HG02852 (cell line): ENCODE data around the gene HDAC4.

Experiments
- ATAC-seq: cut with Tn5 transposase; IDR thresholded peaks from one replicate; pipeline ENCODE4 v1.9.1; 2021; ENCODE audit warnings: mild to moderate bottlenecking, moderate library complexity; ENCODE audit not compliant: unreplicated experiment

HDAC4 gene

DNA sequence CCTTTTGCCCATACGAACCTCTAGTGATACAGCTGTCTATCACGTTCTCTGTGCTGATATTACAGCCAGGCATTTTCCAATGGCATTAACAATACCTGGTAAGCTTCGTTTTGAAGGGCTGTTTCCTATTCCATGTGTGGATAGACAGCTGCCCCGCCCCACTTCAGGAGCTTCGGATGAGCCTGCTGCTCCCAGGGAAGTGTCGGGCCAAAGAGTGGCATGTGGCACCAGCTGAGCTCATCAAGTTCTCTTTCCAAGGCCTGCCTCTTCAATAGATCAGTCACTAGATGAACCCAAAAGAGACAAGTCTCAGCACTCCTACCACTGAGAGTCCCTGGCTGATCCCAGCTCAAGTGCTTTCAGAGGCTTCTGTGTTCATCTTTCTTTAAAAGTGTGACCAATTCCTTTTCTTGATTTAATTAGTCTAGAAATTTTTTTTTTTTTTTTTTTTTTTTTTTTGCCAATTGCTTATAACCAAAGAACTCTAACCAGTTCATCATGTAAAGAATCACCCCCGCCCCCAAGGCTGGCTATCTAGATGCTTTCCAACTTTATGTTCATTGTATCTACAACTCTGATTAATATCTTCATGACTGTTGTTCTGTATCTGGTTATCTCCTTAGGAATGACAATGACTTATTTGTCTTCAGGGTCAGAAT lies 46.6 kb downstream of the HDAC4 start:
- no peak for ATAC-seq

DNA sequence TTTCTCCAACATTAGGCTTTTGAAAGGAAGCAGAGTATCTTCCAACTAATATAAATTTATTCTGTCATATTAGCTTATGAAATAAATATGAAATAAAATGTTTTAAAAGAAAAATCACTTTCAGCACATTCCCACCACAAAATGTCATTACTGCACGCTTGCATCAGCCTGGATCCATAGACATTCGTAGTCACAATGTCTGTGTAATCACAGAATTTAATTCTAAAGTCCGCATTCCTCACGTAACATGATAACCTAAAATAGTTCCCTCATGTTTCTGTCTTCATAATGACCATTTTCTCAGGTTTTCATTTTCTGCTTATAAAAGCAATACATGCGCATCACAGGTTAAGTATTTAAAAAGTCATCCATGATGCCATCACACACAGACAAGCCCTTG lies 47.1 kb downstream of the HDAC4 start:
- no peak for ATAC-seq

DNA sequence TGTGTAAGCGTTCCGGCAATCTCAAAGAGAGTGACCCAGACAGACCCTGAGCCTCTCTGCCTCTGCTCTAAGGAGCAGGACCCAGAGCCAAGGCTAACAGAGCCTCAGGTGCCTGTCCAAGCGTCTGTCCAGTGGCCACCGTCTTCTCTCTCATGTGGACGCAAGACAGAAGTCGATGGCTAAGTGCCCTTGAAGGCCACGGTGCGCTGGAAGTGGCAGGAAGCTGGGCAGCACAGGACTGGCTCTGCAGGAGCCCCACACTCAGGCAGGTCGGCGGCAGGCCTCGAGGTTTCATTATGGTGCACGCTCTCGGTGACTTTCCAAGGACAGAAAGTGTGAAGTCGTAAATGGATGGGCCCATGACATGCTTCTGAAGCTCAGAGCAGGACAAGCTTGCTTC lies 49.1 kb downstream of the HDAC4 start:
- ATAC-seq = no peak

DNA sequence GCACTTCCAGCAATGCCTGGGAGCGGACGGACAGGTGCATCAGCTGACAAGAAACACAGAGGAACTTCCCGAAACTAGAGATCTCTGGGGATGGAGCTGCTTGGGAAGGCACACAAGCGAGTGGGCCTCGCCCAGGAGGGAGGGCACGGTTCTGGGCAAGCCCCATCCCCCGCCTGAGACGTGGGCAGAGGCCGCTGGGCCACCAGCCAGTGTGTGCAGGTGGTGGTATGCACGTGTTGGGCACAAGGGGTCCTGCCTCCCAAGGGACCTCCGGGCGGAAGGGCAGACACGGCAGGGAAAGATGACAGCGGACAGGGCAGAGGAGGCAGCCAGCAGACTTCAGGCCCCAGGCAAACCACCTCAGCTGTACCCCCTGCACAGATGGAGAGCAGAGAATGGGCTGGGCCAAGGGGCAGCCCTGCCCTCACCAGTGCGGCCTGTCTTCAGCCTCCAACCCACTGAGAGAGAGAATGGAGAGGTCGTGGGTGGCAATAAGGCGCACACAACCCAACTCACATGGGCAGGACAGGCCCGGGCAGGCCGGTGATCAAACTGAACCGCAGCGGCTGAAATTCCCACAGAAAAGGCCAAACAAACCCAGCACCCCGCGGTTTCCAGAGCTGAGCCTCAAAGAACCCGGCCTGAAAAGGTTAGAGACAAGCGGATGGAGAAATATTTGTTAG lies 51.2 kb downstream of the HDAC4 start:
- no peak for ATAC-seq

DNA sequence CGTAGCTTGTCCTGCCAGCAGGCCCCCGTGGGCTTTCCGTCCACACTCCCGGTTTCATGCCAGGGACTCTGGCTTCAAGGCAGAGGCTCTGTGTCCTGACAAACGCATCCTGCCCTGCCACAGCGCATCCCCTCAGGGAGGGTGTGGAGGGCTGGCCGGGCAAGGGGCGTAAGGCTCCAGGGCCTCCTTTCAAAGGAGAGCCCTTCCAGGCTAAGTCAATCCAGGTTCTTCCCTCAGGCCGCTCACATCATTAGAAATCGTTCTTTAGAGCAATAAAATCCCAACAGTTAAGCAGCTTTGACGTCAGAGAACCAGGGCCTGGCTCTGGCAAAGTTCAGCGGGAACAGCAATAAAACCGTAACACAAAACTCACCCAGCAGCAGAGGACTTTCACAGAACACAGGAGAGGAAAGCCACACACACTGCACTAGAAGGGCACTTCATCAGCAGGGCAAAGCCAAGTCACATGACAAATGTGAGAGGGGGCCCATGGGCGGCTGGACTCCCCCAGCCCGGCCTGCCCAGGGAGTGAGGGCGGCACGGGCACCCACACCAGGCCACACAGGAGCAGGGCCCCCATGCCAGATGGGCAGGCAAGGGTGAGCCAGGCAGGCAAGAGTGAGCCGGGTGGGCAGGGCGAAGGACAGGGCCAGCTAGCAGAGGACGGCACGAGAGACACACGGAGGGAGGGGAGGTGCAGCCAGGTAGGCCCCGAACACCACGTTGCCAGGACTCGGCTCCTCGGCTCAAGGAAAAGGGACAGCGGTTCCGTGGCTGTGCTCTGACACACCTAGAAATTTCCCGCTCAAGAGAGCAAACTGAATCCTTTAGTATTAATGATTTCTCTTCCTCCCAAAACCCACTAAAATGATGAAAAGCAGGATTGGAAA lies 52.0 kb downstream of the HDAC4 start:
- no peak for ATAC-seq

DNA sequence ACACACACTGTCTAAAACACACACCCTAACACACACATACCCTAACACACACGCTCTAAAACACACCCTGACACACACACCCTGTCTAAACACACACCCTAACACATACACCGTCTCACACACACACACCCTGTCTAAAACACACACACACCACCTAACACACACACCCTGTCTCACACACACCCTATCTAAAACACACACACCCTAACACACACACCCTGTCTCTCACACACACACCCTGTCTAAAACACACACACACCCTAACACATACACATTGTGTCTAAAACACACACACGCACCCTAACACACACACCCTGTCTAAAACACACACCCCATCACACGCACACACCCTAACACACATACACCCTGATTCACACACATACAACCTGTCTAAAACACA lies 54.1 kb downstream of the HDAC4 start:
- no peak for ATAC-seq

DNA sequence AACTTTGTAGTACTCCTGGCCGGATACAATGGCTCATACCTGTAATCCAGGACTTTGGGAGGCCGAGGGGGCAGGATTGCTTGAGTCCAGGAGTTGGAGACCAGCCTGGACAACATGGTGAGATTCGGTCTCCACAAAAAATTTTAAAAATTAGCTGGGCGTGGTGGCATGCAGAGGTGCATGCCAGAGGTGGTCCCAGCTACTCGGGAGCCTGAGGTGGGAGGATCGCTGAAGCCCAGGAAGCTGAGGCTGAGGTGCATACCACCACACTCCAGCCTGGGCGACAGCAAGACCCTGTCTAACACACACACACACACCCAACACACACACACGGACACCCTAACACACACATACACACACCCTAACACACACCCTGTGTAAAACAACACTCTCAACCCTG lies 55.6 kb downstream of the HDAC4 start:
- ATAC-seq = no peak

DNA sequence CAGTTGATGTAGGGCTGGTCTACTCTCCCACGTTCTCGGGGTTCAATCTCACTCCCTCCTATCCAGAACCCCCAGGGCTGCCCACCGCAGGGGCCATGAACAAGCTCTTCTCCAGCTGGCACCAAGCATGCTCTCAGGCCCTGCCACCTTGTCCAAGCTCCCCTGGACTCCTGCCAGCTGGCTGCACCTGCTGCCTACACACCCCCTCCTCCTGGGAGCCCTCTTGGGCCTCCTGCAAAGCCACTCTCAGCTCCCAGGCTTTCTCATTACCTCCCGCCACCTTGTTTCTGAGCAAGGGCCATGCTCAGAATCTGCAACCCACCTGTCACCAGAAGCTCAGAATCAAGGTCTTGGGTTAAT lies 56.0 kb downstream of the HDAC4 start:
- no peak for ATAC-seq

DNA sequence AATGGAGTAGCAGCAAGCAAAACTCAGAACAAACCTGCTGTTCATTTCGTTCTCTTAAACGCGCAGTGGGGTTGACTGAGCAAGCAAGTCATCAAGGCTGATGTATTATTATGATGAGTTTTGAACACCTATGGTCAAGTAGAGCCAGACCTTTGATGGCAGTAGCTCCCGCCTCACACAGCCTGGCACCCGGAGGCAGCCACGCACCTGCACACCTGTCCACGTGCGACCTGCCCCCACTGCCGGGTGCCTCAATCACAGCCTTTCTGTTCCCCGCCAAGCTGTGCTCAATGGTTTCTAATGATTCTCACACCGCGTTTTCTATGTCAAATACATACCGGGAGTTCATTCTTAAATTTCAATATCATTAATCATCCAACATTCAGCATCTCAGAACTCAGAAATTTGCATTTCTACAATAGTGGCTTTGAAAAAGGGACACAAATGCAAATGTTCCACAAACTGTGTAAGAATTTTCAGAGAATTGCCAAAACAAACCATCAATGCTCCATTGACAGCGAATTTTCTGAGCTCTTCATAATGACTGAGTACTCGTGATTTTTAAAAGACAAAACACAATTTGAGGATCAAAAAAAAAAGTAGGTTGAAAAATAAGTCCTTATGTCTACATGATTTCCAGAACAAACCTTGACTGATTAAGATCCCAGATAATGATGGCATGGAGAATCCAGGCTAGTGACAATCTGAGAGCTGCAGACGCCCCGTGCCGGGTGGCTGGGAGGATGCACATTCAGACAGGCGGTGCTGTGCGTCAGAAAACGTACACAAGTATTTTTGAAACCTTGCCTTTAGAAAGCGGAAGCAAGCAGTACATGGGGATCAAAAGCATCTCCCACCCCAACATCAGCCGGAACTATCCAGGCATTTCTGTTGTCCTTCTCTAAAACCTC lies 56.6 kb downstream of the HDAC4 start:
- ATAC-seq = no peak

DNA sequence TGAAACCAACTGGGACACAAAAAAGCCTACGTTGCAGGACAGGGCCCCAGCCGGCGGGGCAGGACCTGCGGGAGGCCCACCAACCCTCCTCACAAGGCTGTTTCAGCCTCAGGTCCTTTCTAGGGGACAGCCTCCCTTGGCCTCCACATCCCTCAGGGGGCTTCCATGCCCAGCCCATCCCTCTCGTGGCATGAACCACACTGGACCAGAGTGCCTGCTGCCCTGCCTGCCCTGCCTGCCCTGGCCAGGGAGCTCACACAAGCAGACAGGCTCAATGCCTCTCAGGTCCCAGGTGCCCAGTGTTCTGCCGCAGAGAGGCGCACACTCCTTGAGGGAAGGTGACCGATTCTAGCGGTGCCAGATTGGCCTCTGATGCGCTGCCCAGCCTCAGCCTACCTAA lies 57.4 kb downstream of the HDAC4 start:
- ATAC-seq = no peak

DNA sequence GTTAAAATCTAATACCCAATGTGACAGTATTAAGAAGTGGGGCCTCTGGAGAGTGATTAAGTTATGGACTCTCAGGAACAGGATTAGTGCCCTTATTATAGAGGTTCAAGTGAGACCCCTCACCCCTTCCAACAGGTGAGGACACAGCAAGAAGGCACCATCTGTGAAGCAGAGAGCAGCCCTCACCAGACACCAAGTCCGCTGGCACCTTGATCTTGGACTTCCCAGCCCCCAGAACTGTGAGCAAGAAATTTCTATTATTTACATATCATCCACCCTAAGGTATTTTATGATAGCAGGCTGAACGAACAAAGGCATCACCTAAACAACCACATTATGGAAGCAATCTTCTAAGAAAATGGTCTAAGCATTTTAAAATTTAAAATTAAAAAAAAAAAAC lies 59.0 kb downstream of the HDAC4 start:
- ATAC-seq = no peak

DNA sequence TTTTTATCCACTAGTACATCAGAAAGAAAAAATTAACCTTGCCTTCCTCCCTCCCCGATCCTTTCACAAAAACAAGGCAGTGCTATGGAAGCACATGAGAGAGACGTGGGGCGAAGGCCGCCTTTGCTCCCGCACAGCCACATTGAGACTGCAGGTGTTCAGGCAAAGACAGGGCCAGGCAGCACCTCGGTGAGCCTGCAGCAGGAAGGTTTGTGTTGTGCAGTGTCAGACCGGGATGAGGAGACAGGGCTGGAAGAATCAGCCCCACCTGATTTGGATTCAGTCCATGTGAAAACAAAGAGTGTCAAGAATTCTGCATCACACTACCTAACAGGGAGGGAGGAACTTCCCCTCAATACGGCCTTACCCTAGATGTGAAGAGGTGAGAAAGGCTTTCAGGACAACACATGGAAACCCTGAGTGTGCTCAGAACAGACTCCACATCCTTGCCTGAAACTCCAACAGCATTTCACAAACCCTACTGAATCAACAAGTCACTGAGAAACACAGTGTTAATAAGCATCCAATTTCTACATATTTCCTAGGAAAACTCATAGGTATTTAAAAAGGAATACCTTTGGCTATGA lies 59.6 kb downstream of the HDAC4 start:
- ATAC-seq = no peak

DNA sequence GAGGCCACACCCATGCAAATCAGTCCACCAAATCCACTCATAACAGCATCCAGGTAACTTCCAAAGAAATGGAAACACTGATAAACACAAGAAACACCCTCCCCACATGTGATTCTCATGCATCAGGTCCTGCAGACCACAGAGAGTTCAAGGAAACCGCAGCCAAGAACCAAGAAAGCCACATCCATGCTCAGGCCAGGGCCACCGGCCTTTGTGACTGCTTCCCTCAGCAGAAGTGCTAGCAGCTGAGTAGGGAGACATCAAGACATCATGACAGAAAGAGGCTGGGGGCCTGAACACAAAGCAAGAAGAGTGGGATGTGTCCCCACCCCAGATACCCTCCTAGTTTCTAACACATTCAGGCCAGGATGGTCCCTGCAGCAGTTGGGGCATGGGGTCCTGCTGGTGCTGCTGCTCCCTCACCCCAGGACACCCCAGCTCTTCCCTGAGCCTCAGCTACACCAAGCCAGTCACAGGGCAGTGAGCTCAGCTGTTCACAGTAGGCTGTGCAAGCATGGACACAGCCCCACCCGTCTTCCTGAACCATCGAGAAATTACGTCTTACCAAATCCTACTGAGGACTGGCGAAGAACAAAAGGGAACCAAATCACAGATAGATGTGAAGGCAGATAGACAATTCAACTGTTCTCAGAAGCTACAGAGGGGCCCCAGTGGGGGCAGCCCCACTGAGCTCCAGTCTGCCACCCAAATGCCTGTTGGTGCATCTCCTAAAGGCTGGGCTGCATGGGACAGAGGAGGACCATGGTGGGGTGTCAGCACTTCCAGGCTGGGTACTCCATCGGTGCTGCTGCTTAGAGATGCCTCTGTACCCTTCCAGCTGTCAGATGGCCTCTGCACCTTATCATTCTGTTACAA lies 60.9 kb downstream of the HDAC4 start:
- ATAC-seq = peak; percentile 67

DNA sequence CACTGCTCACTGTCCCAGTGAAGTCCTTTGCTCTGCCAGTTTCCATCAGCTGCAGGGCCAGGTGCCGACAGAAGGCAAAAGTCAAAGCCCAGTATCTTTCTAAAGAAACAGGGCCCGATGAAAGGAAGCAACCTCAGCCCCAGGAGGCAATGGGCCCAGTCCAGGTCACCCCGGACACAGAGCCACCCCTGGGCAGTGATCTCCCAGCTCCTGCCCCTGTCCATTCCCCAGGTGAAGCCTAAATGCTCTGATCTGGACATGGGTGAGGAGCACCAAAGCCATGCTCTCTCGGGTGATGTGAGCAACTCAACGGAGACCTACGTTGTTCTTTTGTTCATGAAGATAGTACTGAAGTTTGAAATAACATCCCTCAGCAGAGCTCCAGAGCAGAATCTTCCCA lies 61.6 kb downstream of the HDAC4 start:
- no peak for ATAC-seq

DNA sequence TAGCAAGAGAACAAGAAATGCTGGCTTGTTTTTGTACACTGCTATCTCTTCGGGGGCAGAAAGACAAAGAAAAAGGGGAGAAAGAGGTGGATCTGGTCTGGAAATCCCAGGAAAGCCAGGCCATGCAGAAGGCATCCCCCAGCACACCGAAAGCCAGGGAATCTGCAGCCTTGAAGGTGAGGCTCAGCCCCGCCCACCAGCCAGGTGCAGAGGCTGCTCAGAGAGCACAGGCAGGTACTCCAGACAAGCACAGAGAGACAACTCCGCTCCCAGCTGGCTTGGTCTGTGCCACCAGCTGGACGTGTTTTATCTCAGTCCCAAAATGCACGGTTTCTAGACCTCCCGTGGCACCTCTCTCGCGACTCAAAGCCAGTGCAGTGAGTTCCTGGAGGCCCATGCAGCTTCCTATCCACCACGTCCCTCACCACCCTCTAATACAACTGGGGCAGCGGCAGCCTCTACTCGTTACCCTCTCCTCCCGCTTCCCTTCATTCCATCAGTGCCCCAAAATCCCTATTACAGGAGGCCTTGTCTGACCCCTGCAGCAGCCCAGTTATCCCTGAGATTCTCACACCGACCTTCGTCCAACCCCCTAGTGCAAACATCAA lies 62.8 kb downstream of the HDAC4 start:
- ATAC-seq = no peak

DNA sequence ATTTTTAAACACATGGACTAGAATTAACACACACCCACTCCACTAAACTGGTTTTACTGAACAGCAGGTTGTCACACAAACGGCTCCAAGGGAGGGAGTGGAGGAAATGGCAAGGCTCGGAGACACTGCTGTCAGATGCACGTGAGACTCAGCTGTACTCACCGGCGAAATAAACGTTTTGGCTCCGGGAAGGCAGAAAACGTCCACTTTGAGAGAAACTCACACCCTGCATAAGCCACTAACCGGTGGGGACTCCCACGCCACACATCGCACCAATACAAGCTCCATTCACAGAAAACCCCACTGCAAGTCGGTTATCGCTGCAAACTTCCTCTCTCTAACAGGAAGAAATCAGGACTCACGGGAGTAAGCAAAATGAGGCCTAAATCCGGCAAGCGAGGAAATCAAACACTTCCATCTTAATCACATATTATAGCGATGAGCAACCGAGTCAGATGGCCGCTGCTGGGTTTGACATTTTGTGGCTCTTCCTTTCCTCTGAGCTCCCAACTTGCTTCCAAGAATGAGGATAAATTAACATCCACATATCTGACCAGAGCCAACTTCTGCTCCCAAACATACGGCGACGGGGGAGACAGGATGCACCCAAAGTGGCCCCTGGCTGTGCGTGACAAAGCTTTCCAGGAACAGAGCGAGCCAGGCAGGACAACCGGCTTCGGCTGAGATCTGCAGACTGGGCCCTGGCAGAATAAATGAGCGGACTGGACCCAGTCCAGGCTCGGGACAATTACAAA lies 63.5 kb downstream of the HDAC4 start:
- no peak for ATAC-seq

DNA sequence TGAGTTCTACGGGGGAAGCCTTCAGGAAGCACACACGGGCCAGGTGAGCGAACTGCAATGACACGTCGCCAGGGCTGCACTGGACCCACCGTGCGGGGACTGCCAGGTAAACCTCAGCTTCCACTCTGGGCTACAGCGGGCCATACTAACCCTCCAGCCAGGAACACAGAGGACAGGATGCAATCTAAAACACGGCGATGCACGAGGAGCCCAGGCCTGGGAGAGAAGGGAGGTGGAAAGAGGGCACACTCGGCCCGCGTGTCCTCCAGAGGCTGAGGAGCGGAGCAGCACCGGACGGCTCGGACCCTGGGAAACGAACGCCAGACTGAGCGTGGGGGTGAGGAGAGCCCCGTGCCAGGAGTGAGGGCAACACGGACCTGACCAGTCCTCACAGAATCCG lies 69.3 kb downstream of the HDAC4 start:
- ATAC-seq = no peak

DNA sequence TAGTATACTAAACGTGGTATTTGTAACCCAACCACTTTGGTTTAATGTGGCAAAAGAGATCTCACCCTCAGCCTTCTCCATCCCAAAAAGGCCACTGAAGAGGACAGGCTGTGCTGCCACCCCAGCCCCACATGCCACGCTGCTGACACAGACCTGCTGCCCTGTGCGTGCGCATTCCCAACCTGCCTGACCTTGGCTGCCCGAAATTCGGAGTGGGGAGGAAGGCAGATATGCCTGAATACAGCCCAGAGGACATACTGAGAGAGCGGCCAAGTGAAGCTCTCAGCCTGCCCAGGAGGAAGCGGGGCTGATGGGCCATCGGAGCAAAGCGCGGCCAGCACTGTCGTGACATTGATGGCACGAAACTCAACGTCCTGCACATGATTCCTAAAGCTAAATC lies 70.0 kb downstream of the HDAC4 start:
- ATAC-seq = no peak
